GM18873 (cell line): Measurements from ENCODE around the gene LRP8.
"Not testable (repeated sequence)": the region's sequence is repeated elsewhere in the genome, so short reads cannot be mapped to it uniquely, and the experiment has no call there.

ENCODE experiments used
- ATAC-seq: cut with Tn5 transposase; IDR thresholded peaks from one replicate; pipeline ENCODE4 v1.9.1; 2021; ENCODE audit warnings: mild to moderate bottlenecking, moderate library complexity, moderate number of reproducible peaks; ENCODE audit not compliant: unreplicated experiment, low FRiP score

The LRP8 gene

DNA sequence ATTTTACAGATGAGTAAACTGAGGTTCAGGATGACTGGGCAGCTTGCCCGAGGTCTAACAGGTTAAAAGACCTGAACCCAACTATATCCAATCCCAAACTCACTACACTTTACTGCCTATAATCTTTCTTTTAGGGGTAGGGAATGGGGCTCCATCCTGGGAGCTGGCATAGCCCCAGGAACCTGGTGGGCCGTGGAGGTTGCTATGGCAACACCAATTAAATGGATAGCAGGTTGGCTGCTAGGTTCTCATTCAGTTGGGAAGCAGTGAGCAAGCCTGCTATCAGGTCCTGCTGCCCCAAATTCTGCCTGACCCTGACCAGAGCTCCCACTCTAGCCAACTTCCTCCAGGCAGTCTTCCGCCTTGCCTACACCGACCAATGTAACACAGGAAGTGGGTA is 40.9 kb downstream of the LRP8 start:
- ATAC-seq: no peak

DNA sequence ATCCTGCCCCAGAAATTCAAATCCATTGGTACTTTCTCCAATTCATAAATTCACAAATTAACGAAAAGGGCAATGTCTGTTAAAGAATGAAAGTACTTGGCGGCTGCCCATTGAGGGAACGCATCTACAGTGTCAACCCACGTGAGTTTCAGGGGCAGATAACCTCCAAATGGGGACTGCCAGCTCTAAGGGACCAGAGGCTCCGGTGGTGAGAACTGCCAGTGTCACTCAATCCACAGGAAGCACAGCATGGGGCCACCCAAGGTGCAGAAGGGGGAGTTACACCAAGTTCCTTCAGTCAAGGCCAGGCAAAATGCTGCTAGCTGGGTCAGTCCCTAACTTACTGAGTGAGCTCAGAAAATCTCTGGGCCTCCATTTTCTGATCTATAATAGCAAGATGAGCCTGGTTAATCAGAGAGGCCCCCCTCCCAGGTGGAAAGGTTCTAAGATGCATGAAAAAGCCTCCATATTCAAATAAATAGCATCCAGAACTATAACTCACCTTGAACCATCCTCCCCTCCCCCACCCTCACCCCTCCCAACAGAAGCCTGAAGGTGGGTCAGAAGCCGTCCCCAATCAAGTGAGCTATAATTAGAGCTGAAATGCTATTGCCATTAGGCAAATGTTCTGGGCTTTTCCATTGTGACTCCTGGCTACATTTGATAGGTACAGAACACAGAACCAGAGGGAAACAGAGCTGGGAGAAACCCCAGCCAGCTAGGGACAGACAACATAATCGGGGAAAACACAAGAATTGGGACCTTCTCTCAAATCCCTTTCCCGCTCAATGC is 41.7 kb downstream of the LRP8 start:
- no peak for ATAC-seq

DNA sequence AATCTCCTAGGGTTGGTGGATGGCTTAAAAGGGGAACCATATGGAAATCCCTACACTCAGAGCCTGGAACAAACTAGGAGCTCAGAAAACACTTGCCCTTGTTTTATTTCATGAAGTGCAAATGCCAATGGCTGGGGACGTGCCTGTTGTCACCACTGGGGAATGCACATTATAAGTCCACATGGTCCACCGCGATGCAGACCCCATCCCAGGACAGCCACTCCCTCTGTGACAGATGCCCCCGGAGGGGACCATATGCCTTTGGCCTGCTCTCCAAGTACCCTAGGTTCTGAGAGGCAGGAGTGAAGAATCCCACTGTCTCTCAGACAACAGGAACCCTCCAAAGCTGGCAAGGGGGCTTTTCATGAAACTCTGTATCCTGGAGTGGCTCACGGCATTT is 42.3 kb downstream of the LRP8 start:
- ATAC-seq: no peak

DNA sequence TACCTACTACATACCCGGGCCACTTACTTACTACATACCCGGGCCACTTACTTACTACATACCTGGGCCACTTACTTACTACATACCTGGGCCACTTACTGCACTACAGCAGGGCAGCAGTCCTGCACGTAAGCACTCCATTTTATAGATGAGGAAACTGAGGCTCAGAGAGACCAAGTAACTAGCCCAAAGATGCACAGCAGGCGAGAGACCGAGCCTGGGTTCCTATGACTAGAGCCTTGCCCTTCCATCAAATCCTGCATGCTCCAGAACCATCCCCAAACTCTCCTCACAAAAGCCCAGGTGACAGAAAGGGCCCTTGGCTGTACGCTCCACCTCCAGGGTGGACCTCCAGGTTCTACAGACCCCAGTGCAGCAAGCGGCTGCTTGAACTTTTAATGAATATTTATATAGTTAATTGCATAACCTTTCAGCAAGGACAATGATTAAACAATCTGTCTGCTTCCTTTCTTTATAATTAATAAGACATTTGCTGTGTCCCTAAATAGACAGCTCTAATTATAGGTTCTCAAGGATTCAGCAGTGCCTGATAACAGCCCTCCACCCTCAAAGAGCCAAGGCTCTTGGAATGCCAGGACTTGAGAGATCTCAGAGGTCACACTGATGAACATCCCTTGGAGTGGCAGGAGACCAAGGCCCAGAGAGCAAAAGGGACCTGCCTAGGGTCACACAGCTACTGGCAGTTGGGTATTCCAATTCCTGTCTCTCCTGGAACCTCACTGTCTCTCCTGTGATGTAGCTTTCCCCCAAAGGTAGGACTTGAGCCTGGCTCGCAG is 43.4 kb downstream of the LRP8 start:
- no peak for ATAC-seq

DNA sequence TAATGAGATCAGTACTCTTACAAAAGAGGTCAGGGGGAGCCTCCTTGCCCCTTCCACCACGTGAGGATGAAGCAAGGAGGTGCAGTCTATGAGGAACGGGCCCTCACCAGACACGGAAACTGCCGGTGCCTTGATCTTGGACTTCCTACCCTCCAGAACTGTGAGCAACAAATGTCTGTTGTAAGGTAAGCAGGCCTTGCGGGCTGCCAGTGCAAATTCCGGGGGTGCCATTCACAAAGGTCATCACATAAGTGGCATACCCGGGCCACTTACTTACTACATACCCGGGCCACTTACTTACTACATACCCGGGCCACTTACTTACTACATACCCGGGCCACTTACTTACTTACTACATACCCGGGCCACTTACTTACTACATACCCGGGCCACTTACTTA is 44.7 kb downstream of the LRP8 start:
- ATAC-seq: not testable (repeated sequence)

DNA sequence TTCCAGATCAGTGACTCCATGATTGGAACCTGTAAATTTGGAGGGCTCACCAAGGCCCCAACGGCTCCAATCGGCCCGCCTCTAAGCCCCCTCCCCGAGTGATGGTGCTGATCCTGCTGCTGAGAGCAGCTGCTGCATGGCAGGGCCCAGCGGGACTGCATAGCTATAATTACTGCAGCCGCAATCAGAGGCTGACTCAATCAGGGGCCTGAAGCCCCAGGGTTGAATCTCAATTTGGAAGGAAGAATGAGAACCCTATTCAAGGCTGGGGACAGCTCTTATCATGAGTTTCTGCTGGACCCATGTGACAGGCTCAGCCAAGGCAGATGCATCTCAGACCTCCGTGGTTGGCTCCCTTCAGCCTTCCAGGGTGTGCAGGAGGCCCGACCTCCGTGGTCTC is 46.7 kb downstream of the LRP8 start:
- no peak for ATAC-seq

DNA sequence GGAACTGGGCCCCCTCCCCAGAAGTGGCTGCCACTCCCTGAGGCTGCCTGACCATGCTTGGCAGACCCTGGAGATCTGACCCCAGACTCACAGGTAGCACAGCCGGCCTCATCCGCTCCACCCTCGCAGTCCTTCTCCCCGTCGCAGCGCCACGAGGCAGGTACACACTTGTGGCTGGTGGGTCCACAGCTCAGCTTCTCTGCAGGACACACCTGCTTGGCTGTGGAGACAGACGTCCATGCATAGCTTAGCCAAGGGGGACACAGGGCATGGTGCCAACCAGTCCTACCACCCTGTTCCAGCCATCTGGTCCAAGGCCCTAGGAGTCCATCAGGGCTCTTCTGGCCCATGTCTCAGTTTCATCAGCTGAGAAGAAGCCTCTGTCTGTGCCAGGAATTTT is 47.4 kb downstream of the LRP8 start:
- no peak for ATAC-seq

DNA sequence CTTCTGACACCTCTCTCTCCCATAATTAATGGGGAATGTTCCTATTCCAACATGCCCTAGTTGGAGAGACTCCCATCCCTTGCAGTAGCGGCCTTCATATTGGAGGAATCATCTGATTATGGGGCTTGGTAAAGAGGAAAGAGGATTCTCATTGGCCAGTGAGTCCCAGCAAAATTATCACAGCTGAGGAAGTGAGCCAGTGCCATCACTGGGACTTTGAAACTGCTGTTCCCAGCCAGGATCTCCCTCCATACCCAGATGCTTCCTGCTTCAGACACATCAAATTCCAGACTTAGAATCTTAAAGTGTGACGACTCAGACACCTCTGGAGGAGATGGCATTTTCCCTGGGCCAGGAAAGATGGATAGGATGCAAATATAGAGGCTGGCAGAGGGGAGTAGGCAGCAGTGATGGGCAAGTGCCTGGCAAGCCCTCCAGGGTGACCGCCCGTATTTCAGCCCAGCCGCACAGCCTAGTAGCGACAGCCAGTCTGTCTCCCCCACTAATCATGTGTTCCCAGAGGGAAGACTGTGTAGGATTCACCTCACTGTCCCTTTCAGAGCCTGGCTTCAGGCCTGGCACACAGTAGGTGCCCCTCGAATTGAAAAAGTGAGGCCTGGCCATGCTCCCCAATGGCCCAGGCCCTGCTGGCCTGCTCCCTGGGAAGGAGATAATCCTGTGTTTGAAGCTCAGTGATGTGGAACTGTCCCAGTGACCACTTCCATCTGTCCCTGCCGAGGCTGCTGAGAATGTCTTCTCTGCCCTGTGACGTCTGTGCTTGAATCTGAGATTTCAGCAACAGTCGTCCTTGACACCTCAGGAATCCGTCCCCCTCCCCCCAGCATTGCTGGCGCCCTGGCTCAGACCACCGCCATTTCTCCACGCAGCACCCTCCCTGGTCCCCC is 48.3 kb downstream of the LRP8 start:
- ATAC-seq: no peak

DNA sequence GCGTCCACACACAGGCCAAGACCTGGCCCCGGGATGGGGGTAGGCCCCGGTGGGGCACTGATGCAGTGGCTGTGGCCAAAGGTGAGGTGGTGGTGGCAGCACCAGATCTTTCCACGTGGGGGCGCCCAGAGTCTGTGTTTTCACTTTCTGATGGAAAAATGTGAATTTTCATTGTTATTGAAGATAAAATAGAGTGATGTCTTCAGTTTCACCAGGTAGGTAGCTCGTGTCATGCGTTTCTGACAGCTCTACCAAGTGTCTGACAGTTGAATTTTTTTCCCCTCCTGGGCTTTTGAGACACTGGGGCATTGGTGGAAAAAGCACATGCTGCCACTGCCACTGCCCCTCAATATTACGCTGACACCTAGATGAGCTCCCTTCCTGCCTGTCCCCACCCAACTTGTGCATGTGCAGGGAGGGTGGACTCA is 49.6 kb downstream of the LRP8 start:
- ATAC-seq: no peak

DNA sequence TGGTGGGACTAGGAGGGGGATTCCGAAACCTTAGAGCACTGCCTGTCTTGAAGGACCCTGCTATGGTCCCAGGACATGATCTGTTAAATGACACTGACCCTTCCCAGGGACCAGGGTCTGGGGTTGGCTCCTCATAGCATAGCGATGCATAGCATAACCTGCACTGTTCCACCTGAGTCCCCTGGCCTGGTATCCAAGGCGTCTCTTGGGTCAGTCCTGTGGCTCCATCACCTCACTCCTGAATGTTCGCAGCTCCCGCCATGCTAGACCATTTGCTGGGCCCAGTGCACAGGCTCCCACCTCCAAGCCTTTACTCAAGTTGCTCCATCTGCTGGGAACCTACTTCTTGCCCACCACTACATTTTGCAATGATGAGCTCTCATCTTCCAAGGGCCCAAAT is 50.5 kb downstream of the LRP8 start:
- no peak for ATAC-seq

DNA sequence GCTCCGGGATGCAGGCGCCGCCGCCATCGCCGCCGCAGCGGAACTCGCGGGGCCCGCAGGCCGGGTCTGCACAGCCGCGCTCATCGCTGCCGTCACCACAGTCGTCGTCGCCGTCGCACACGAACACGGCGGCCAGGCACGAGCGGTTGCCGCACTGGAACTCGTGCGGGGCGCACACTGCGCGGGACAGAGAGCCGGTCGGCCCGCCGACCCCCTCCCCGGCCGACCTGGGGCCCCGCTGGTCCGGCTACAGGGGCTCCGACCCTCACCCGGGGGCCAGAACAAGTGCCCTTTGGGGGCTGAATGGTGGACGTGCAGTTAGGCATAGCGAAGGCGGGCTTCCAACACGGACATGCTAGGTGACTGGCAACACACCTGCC is 51.0 kb downstream of the LRP8 start:
- no peak for ATAC-seq

DNA sequence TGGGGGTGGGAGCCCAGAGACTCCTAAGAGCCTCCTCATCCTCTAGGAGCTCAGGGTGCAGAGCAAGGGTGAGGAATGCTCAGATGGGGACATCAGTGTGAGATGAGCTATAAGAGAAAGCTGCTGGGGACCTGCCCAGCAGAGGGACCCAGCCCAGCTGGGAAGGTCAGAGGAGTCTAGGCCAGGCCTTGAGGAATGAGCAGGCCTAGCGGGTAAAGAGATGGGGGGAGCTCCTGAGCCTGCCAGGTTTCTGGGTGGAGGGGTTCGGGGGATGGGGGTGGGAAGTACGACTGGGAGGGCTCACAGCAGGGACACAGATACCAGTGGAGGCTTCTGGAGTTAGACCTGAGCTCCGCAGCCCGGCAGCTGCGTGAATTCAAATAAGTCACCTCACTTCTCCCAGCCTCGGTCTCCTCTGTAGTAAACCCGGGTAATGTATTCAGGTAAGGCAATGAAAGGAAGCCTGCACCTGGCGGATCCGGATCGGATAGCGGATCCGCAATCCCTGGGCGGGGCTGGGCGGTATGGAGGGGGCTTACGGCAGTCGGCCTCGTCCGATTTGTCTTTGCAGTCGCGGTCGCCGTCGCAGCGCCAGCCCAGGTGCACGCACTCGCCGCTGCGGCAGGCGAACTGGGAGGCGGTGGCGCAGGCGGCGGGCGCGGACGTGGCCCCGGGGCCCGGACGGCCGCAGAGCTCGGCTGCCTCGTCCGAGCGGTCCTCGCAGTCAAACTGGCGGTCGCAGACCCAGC is 51.5 kb downstream of the LRP8 start:
- ATAC-seq: no peak

DNA sequence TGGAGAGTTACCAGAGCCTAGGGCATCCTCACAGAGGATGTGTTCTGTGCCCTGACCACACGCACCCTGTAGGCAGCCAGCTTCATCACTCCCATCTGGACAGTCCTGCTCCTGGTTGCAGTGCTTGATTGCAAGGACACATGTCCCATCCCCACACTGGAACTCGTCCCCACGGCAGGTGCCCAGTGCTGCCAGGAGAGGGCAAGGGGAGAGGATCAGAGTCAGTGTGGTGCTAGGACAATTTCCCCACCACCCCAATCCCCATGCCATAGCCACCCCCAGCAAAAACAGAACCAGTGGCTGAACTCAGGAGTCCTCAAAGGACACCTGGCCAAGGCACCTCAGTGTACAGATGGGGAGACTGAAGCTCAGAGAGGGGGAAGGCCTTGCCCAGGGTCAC is 52.3 kb downstream of the LRP8 start:
- no peak for ATAC-seq

DNA sequence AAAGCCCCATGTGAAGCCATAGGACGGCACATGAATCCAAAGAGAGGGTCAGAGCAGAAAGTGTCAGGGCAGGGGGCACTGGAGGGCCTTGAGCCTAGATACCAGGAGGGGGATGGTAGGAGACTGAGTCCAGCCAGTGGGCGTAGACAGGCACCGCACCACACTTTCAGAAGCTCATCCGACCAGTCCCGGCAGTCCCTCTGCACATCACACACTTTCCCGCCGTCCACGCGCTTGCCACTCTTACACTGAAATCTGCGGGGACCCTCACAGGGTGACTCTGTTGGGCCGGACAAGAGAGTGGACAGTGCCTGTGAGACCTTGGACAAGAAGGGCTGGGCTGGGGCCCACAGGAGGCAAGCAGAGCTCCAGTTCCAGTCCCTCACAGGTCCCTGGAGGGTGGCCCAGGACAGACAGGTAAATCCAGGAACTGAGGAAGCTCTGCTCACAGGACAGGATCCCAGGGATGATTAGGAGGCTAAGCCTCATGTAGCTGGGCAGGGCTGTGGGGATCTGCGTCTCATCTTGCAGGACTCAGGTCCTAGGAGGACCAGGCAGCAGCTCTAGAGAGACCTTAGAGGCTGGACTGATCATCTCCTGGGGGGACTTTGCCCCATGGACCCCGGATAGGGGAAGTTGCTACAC is 53.2 kb downstream of the LRP8 start:
- ATAC-seq: no peak

DNA sequence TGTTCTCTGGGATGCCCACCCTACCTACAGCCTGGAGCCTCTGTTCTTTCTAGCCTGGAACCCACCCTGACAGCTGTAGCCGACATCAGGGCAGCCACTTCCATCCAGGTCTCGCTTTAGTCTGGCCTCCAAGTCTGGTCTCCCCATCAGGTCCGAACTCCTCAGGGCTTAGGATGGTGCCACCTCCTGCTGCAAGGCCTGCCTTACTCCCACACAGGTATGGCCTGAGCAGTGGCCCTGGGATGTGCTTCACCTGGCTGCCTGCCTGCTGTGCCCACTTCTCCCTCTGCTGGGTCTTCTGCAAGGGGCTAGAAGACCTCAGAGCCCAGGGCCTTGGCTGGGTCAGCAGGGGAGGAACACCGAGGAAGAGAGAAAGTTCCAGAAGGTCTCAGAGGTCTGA is 53.8 kb downstream of the LRP8 start:
- ATAC-seq: no peak

DNA sequence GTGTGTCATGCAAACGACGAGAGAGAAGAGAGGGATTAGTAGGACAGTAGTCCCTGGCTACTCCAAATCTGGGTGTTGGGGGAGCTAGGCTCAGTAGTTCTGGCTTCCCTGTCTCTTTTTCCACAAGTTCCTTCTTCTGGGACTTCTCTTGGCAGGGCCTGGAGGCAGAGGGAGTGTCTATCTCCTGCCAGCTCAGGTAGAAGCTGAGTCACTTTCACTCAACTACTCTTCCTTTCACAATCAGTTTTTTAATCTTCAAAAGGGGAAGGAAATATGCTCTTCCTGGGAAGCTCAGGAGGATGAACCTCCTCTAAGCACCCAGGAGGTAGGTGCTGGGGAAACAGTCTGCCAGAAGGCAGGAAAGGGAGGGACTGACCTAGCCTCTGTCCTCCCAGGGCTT is 54.3 kb downstream of the LRP8 start:
- ATAC-seq: no peak

DNA sequence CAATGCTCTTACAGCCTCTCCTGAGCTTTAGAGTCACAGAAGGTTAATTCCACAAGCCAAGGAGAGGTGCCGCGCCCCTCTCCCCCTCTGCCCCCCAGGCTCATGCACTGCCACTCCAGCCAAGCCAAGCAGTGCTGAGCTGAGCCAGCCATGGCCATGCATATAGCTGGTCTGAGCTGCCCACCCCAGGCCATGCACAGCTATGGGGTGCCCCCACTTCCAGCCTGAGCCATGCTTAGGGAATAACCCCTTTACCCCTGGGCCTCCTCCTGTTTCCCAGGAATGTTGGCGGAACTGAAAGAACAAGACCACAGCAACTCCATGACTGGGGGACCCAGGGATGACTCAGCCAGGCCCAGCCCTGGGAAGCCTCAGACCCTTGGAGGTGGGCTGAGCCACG is 55.5 kb downstream of the LRP8 start:
- no peak for ATAC-seq

DNA sequence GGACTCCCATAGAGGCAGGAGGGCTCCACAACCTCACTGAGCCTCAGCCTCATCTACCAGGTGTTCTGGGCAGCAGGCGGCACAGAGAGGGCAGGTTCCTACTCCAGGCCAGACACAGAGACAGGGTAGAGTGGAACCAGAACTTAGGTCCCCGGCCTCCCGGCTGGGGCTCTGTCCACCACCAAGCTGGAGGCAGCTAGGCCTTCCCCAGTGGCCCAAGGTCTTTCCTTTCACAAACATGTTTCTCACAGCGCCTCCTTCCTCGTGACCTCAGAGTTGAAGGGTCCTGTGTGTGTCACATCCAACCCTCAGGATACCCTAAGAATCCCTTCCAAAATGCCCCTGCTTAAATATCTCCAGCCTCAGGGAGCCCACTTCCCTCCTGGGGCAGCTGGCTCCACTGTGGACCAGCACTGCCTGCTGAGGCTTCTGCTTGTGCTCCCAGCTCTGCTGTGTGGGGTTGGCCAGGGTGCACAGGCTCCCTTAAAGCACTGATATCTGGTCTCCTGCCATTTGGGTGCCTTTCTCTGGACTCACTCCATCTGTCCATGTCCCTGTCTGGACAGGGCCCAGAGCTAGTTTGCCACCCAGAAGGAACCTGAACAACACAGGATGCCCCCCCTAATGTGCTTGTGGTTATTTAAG is 56.3 kb downstream of the LRP8 start:
- ATAC-seq: no peak

DNA sequence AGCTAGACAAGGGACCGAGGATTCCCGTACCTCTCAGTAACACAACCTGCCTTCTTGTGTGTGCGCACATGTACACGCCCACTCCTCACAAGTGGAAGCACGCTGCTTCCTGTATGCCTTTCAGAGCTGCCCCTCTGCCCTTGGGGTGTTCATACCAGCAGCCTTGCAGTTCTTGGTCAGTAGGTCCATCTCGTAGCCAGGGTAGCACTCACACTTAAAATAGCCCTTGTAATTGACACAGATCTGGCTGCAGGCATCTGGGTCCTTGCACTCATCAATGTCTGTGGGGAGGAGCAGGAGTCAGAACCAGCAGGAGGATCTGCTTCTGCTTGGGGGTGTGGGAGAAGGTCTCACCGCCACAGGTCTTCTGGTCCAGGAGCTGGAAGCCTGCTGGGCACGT is 57.0 kb downstream of the LRP8 start:
- ATAC-seq: no peak
